GM18867 (cell line): ENCODE results near the gene AS3MT.
"Not testable (repeated sequence)": the region's sequence is repeated elsewhere in the genome, so short reads cannot be mapped to it uniquely, and the experiment has no call there.

Experiments
- ATAC-seq: cut with Tn5 transposase; IDR thresholded peaks from one replicate; pipeline ENCODE4 v1.9.1; 2021; ENCODE audit warnings: mild to moderate bottlenecking, moderate library complexity; ENCODE audit not compliant: unreplicated experiment

Gene AS3MT

DNA sequence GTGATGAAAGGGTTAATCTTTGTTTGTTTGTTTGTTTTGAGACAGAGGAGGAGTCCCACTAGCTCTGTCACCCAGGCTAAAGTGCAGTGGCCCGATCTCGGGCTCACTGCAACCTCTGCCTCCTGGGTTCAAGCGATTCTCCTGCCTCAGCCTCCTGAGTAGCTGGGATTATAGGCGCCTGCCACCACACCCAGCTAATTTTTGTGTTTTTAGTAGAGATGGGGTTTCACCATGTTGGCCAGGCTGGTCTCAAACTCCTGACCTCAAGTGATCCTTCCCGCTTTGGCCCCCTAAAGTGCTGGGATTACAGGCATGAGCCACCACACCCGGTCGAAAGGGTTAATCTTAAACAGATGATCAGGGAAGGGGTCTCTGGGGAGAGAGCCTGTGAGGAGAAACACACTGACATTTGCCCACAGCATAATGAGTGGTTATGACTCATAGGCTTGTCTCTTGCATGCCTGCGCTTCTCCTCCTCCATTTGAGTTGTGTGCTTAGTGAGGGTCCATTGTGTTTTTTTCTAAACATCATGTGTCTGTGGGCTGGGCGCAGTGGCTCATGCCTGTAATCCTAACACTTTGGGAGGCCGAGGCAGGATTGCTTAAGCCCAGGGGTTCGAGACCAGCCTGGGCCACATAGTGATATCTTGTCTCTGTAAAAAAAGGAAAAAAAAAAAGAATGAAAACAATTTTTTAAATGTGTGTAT, 13.4 kb upstream of the AS3MT start:
- not testable (repeated sequence) for ATAC-seq

DNA sequence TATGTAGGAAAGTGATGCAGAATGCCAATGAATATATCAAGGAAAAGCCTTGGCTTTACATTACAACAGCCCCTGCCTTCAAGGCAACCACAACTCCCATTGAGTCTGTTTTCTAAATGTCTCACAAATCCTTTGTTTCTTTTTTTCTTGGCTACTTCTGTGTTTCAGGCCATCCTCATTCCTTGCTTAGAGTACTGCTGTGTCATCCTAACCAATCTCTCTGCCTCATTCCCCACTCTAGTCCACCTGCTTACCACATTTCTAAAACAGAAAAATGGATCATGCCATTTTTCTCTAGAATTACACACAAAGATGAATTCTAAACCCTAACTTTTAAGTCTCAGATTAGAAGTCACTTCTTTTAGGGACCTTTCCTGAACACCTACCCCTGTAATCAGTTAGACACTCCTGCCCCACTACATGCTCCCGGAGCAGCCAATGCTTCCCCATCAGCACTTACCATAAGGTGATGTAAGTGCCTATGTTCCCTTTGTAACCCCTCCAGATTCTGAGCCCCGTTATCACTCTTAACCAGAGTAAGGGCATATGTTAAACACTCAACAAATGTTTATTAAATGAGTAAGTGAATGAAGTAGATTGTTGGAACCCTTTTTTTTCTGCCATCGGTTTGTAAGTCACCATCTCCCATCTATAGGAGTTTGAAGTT, 12.4 kb upstream of the AS3MT start:
- ATAC-seq: no peak

DNA sequence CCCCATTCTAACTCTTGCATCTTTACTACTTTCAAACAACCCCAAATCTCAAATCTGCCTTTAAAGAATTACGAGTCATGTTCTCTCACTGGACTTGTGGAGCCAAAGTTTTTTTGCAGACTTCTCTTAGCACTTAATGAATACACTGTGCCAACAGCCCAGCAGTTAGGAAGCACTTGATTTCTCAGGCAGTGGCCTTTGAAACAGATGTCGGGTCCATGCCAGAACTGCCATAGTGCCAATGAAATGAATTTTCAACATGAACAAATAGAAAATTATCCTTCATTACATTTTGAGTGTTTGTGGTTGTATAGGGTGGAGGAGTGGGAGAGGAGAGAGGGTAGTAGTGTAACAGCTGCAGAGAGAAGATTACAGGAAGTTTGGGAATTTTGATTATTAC, 9.4 kb upstream of the AS3MT start:
- no peak for ATAC-seq

DNA sequence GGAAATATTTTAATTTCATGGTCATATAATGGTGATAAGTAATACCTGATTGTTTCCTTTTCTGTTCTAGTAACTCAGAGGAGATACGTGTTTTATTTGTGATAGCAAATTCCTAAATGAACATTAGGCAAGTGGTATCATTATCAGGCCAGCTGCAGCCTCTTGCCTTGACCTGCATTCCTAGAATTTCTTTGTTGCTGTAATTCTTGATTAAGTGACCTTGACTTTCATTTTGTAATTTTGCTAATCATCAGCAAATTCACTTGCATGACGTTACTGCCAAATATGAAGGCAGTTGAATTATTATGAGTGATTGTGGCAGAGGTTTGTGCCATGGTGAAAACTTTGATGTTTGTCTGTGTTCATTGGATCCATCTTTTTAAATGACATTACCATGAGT, 5.6 kb upstream of the AS3MT start:
- ATAC-seq: no peak

DNA sequence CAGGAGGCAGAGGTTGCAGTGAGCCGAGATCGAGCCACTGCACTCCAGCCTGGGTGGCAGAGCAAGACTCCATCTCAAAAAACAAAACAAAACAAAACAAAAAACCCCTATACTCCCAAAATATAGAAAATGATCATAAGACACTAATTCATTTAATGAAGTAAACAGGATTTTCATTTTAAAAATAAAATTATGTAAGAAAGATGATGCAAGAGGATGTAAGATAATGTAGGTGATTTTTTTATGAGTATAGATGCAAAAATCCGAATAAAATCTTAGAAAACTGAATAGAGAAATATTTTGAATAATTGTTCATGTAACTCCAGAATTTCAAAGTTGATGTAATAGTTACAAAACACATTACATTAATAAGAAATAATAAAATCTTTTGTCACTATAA, 3.6 kb upstream of the AS3MT start:
- ATAC-seq: no peak

DNA sequence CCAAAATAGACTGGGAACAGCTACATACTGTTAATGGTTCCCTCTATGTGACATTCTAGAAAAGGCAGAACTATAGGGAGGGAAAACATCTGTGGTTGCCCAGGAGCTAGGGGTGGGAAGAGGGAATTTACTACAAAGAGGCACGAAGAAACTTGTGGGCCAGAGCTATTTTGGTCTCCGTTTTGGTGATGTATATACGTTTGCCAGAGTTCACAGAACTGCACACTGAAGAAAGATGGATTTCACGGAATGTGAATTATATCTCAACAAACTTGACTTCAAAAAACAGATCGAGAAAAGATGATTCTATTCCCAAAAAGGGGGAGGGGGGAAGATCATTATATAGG, 386 bp upstream of the AS3MT start:
- ATAC-seq: no peak

DNA sequence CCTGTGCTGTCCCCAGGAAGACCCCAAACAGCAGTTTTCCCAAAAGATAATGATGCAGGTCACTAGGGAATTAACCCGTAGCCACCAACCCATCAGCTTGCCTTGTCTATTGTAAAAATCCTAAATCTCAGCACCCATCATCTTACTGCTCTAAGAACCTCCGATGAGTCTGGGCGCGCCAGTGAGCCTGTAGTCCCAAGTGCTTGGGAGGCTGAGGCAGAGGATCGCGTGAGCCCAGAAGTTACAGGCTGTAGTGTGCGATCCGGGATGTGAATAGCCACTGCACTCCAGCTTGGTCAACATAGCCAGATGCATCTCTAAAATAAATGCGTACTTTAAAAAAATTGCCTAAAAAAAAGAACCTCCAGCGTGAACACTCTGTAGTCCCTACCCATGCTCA, 951 bp downstream of the AS3MT start:
- ATAC-seq: no peak

DNA sequence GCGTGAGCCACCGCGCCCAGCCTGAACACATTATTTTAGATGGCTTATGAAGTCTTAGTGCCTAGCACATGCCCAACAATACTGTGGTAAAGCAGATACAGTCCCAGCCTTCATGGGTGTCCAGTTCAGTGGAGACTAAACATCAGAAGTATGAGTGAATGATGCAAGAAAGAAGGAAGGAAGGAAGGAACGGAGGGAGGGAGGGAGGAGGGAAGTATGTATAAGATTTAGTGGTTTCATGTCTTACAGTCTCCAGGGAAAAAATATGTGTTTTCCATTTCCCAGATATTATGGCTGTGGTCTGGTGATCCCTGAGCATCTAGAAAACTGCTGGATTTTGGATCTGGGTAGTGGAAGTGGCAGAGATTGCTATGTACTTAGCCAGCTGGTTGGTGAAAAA, 2.9 kb downstream of the AS3MT start:
- ATAC-seq: no peak

DNA sequence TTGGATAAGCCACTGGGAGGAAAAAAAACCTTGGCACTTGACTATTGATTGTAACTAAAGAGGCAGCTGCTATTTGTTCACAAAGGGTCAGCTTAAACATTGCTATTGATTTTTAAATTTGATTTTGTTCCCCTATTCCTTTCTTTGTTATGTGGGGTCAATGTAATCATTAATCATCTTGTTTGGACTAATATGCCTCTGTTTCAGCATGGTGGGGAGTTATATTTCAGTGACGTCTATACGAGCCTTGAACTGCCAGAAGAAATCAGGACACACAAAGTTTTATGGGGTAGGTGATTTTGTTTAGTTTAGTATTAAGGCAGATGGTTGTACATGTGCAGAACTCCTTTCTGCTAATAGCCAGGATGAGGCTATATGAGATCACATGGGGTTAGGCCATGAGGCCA, 7.5 kb downstream of the AS3MT start:
- ATAC-seq: no peak

DNA sequence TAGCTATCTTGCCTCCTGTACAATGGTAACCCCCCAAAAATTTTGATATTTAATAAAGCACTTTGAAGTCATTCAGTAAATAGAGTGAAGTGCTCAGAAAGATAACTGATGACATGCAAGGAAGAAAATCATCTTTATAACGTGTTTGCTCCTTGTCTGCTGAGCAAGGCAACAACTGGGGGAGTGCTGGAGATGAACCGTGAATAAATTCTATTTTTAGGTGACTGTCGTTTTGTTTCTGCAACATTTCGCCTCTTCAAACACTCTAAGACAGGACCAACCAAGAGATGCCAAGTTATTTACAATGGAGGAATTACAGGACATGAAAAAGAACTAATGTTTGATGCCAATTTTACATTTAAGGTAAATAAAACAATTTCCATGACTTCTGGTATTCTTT, 9.4 kb downstream of the AS3MT start:
- ATAC-seq: no peak

DNA sequence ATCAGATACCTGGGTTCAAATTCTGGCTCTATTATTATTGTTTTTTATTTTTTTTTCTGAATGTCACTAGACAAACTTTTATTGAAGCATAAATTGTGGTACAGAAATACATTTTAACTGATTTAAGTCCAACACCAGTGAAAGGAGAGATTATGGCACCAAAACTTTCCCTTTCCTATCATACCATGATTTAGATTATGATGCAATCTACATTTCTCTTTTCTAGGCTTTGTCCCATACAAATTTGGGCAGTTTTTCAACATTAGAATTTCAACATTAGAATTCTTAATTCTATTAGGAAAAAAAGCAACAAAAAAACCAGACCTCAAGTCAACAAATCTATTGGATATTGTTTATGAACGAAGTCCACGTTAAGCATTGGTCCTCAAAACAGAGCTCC, 11.0 kb downstream of the AS3MT start:
- ATAC-seq: no peak

DNA sequence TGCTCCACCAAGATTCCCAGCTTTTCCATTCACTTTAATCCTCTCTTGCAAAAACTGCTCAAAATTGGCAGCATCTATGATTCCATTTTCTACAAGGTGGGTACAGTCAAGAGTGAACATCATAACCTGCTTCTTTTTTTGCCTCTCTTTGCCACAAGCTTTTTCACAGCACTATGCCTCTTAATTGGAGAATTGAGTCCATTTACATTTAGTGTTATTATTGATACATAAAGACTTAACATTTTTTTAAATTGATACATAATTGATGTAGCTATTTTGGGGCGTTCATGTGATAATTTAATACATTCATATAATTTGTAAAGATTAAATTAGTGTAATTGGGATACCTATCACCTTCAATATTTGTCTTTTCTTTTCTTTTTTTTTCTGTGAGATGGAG, 18.8 kb downstream of the AS3MT start:
- no peak for ATAC-seq

DNA sequence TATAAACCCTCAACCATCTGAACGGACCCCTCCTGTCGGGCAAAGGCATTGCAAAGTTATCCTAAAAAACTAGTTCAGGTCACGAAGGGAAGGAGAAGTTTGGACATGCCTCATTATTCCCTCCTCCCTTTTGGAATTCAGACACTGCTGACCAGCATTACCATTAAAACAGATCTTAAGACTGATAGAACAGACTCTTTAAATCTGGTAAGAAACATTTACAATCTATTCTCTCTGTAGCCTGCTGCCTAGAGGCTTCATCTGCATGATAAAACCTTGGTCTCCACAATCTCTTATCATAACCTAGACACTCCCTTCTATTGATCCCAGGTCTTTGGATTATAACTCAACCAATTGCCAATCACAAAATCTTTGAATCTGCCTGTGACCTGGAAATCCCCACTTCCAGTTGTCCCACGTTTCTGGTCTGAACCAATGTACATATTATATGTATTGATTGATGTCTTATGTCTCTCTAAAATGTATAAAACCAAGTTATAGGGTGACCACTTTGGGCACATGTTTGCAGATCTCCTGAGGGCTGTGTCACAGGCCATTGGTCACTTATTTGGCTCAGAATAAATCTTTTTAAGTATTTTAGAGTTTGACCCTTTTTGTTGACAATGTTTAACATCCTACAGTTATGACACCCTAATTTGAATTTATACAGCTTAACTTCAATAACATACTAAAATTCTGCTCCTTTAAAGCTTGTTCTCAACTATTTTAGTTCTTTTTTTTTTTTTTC, 25.4 kb downstream of the AS3MT start:
- ATAC-seq: no peak

DNA sequence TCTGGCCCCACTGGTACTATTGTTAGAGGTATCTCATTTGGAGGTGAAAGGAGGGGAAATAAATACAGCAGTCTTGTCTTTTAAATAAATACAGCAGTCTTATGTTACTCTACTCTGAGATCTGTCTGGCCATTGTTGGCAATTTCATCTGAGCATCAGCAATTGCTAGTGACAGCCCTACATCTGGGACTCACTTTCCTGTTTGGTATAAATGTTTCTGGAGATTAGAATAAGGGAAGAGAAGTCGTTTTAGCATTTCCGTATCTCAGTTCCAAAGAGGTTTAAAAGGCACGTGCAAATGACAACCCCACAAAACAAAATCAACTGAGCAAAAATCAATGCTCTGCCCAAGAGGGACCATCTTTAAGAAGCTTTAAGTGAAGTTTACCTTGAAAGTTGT, 30.7 kb downstream of the AS3MT start:
- no peak for ATAC-seq

DNA sequence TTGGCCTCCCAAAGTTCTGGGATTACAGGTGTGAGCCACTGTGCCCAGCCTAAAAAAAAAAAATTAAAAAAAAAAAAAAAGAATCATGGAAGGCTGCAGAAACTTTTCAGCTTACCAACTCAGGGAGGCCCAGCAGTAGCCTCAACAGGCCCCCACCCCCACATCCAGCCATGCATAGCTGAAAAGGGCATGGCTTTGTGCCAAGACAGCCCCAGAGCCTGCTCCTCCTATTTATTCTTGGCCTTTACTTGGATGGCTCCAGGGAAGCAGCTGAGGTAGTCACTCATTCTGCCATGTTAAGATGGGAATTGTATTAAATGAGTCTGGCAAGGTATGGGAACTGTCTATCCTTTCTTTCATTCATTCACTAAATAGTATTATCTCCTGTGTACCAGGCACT, 35.1 kb downstream of the AS3MT start:
- no peak for ATAC-seq

DNA sequence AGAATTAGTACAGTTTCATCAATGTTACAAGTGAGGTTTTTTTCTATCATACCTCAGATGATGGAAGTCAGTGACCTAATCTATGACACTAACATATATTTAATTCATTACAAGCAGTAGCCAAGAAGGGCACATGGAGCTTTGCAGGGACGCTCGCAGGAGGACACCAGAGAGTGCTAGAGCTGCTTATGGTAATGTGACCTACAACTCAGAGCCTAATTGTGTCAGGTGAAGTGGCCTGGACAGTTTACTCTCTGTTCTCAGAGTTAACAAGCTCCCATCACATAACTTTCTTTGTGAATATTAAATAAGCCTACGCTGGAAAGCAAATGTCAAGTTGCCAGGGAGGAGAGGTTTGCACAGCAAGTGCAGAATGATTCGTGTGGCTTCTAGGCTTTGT, 37.2 kb downstream of the AS3MT start:
- no peak for ATAC-seq

DNA sequence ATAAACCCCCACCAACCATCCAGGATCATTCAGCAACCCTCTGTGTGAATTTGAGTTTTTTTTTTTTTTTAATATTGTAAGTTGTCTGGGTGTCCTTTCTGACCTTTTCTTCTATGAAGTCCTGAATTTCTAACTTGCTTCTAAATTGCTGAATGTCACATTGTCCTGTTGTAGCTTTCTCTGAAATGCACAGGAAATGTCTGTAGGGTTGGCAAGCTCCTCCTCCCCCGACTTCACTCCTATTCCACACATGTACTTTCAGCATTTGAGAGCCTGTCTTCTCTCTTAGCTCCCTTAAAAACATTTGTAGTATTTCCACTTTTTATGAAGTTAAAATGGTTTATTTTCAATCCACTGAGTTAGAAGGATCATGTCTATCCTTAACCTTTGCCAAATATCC, 45.5 kb downstream of the AS3MT start:
- no peak for ATAC-seq

DNA sequence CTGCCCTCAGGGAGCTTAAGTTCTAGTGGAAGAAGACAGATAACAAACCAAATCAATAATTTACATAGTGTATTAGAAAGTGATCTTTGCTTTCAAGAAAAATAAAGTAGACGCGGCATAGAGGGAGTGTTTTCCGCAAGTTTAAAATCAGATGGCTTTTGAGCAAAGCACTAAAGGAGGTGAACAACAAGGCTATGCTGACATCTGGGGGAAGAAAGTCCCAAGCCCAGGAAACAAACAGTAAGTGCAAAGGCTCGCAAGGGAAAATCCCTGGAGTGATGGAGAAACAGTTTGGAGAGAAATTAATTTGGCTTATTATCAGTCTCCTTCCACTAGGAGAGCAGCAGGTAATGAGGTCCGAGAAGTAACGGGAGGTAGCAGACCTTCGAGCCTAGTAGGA, 46.9 kb downstream of the AS3MT start:
- ATAC-seq: no peak

DNA sequence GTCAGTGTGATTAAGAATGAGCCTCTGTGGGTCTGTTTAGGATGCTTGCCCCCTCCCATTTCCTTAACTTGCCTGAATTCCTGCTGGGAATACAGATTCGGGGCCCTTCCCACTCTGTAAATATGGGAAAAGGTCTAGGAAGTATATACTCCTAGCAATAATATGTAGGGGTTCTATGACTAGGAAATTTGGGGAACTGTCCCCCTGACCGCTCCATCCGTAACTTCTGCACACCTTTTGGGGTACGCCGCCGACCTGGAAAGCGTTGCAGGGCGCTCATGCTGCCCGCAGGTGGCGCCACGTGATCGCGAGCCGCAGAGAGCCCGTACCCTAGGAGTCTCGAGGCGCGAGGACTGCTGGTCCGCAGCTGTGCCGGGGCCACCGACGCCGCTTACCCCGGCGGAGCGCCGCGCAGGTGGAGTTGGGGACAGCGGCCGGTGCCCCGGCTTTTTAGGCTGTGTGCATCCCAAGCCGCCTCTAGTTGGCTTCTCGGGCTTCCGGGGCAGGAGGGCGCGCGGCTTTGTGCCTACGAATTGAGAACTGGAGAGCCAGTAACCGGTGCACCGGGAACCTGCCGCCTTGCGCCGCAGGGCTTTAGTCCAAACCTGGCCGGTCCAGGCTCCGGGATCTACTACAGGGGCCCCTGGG, 48.2 kb downstream of the AS3MT start:
- ATAC-seq: peak; percentile 40

DNA sequence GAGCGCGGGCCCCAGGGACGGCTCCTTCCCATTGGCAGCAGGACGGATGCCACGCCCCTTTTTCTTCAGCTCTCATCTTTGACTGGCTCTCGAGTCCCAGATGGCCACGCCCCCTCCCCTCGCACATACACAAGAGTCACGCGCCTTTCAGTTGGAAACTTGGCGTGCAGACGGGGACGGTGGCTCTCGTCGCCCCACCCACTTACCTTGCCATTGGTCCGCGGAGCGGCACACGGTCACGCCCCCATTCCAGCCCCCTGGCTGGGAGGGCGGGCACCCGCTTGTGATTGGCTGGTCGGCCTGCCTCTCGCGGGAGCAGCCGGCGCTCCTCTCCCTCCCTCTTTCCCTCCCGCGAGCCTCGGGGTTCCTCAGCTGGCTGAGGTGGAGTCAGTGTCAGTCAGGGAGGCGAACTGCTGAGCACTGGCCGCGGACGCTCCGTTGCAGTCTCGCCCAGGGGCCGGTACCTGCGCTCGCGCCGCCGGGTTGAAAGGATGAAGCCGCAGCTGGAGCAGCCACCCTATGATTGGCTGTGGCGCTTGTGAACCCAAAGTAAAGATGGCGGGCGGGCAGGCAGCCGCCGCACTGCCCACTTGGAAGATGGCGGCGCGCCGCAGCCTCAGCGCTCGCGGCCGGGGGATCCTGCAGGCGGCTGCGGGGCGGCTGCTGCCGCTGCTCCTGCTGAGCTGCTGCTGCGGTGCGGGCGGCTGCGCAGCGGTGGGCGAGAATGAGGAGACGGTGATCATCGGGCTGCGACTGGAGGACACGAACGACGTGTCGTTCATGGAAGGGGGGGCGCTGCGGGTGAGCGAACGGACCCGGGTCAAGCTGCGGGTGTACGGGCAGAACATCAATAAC, 48.9 kb downstream of the AS3MT start, which contains the start of gene CNNM2:
CNNM2 (plus strand) TSS at position 333 of the 855 bp plus-strand sequence; CDS start at position 520, 187 bp downstream.
- ATAC-seq: peak; percentile 87

DNA sequence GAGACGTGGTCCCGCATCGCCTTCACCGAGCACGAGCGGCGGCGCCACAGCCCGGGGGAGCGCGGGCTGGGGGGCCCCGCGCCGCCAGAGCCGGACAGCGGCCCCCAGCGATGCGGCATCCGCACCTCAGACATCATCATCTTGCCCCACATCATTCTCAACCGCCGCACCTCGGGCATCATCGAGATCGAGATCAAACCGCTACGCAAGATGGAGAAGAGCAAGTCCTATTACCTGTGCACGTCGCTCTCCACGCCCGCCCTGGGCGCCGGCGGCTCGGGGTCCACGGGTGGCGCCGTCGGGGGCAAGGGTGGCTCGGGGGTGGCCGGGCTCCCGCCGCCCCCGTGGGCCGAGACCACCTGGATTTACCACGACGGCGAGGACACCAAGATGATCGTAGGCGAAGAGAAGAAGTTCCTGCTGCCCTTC, 49.6 kb downstream of the AS3MT start:
- ATAC-seq: no peak
